ENCODE results near the gene FSCN2. TPM values are rescaled to one million over a fixed set of nuclear protein-coding genes. Genes with fewer than 3 reads are reported as not detected.

The FSCN2 gene
- total RNA-seq, 1 donor from 2014 or later, result 5.6 TPM

GRCh38 chr17:81492202-81492601 is 36.0 kb upstream of the FSCN2 start:
- H3K4me3 Mint-ChIP-seq (ENCODE audit: unreplicated experiment), result no peak overlapping the region
- Histone ChIP-seq H2AFZ (ENCODE audit: low read depth, low read length) (no peak overlapping the region), H3K36me3 (ENCODE audit: insufficient read depth, low read length) (no peaks in the 10 kb centered on the region), H3K9ac (ENCODE audit: low read length) (no peak overlapping the region), H3K4me1 (ENCODE audit: insufficient read depth, low read length) (peaks cover 3% of the 10 kb centered on the region), H3K9me3 (ENCODE audit: insufficient read depth, low read depth, low read length) (no peaks in the 10 kb centered on the region), H4K20me1 (ENCODE audit: insufficient read depth, low read length) (no peaks in the 10 kb centered on the region), H3K79me2 (ENCODE audit: insufficient read depth, low read length) (no peaks in the 10 kb centered on the region), H3K27ac (ENCODE audit: low read depth, low read length) (no peak overlapping the region), H3K27me3 (ENCODE audit: insufficient read depth, low read length) (peaks cover 16% of the 10 kb centered on the region), H3K4me3 (ENCODE audit: insufficient read depth, low read depth, low read length) (no peak overlapping the region), H3K4me2 (ENCODE audit: low read length) (no peak overlapping the region)
- peaks cover 5% of the 10 kb centered on the region for H3K4me1 Mint-ChIP-seq (ENCODE audit: low read depth, unreplicated experiment)
- FAIRE-seq, result no peak
- DNase-seq (ENCODE audit: low read depth), result no peak
- H3K36me3 Mint-ChIP-seq (ENCODE audit: low read depth, unreplicated experiment), result no peaks in the 10 kb centered on the region
- peaks cover 45% of the 10 kb centered on the region for H3K27me3 Mint-ChIP-seq (ENCODE audit: low read depth, unreplicated experiment)
- H3K27ac Mint-ChIP-seq (ENCODE audit: unreplicated experiment), result no peak overlapping the region
- no peaks in the 10 kb centered on the region for H3K9me3 Mint-ChIP-seq (ENCODE audit: unreplicated experiment)
- TF ChIP-seq EZH2 (IDR thresholded peaks at IDR 0.05; ENCODE audit: insufficient read depth, low read length), result no peak
- TF ChIP-seq, protein P1, sequence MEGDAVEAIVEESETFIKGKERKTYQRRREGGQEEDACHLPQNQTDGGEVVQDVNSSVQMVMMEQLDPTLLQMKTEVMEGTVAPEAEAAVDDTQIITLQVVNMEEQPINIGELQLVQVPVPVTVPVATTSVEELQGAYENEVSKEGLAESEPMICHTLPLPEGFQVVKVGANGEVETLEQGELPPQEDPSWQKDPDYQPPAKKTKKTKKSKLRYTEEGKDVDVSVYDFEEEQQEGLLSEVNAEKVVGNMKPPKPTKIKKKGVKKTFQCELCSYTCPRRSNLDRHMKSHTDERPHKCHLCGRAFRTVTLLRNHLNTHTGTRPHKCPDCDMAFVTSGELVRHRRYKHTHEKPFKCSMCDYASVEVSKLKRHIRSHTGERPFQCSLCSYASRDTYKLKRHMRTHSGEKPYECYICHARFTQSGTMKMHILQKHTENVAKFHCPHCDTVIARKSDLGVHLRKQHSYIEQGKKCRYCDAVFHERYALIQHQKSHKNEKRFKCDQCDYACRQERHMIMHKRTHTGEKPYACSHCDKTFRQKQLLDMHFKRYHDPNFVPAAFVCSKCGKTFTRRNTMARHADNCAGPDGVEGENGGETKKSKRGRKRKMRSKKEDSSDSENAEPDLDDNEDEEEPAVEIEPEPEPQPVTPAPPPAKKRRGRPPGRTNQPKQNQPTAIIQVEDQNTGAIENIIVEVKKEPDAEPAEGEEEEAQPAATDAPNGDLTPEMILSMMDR (IDR thresholded peaks at IDR 0.05; ENCODE audit: insufficient read depth, low read depth, low read length), result no peak

DNA sequence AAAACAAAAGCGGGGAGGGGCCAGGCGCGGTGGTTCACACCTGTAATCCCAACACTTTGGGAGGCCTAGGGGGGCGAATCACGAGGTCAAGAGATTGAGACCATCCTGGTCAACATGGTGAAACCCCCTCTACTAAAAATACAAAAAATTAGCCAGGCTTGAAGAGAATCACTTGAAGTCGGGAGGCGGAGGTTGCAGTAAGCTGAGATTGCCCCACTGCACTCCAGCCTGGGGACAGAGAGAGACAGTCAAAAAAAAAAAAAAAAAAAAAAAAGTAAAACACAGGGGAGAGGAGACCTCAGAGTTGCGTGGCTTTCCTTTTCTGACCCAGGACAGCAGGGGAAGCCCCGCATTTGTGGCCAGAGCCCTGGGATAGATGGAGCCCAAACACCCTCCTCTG is 35.5 kb upstream of the FSCN2 start:
- H3K4me3 Mint-ChIP-seq (ENCODE audit: unreplicated experiment), result no peak overlapping the region
- Histone ChIP-seq H3K4me2 (ENCODE audit: low read length) (no peak overlapping the region), H3K9ac (ENCODE audit: low read length) (no peak overlapping the region), H2AFZ (ENCODE audit: low read depth, low read length) (no peak overlapping the region), H3K79me2 (ENCODE audit: insufficient read depth, low read length) (no peaks in the 10 kb centered on the region), H3K27me3 (ENCODE audit: insufficient read depth, low read length) (peaks cover 16% of the 10 kb centered on the region), H3K9me3 (ENCODE audit: insufficient read depth, low read depth, low read length) (no peaks in the 10 kb centered on the region), H3K4me3 (ENCODE audit: insufficient read depth, low read depth, low read length) (no peak overlapping the region), H3K27ac (ENCODE audit: low read depth, low read length) (no peak overlapping the region), H3K4me1 (ENCODE audit: insufficient read depth, low read length) (peaks cover under 1% of the 10 kb centered on the region), H3K36me3 (ENCODE audit: insufficient read depth, low read length) (no peaks in the 10 kb centered on the region), H4K20me1 (ENCODE audit: insufficient read depth, low read length) (no peaks in the 10 kb centered on the region)
- H3K27me3 Mint-ChIP-seq (ENCODE audit: low read depth, unreplicated experiment), result peaks cover 44% of the 10 kb centered on the region
- TF ChIP-seq EZH2 (IDR thresholded peaks at IDR 0.05; ENCODE audit: insufficient read depth, low read length), result no peak
- TF ChIP-seq, protein P1 (IDR thresholded peaks at IDR 0.05; ENCODE audit: insufficient read depth, low read depth, low read length), result no peak
- FAIRE-seq (no peak), DNase-seq (ENCODE audit: low read depth) (no peak)
- no peak overlapping the region for H3K27ac Mint-ChIP-seq (ENCODE audit: unreplicated experiment)
- H3K36me3 Mint-ChIP-seq (ENCODE audit: low read depth, unreplicated experiment), result no peaks in the 10 kb centered on the region
- H3K4me1 Mint-ChIP-seq (ENCODE audit: low read depth, unreplicated experiment), result peaks cover 5% of the 10 kb centered on the region
- no peaks in the 10 kb centered on the region for H3K9me3 Mint-ChIP-seq (ENCODE audit: unreplicated experiment)

DNA sequence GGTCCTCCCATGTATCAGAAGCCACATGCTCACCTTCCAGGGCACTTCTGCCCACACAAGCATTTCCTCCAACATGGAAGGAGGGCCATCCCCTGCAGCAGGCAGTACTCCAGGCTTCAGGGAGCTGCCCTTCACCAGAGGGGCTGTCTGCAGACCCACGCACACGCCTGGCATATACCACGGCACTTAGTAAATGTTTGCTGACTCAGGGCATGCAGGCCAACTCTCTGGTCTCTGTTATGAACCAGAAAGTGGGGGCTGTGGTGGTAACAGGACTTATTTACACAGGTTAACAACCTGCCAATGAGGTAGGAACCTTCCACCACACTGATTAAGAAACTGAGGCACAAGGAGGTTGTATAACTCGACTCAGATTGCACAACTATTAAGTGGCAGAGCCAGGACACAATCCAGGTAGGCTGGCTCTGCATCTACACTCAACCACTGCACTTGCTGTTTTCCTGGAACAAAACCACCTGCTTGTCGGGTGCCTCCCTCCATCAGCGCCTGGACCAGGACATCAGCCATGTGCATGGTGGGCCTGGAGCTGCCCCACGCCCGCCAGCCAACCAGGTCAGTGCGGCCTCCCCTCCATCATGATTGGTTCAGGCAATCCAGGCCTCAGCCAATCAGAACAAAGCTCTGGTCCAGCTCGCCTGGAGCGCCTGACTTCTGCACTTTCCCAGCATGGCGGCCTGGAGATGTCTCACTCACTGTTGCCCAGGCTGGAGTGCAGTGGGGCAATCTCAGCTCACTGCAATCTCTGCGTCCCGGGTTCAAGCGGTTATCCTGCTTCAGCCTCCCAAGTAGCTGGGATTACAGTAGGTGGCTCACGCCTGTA is 34.8 kb upstream of the FSCN2 start:
- Histone ChIP-seq H3K4me2 (ENCODE audit: low read length) (no peak overlapping the region), H3K4me3 (ENCODE audit: insufficient read depth, low read depth, low read length) (no peak overlapping the region), H3K27me3 (ENCODE audit: insufficient read depth, low read length) (peaks cover 16% of the 10 kb centered on the region), H3K79me2 (ENCODE audit: insufficient read depth, low read length) (no peaks in the 10 kb centered on the region), H4K20me1 (ENCODE audit: insufficient read depth, low read length) (no peaks in the 10 kb centered on the region), H2AFZ (ENCODE audit: low read depth, low read length) (no peak overlapping the region), H3K27ac (ENCODE audit: low read depth, low read length) (no peak overlapping the region), H3K9ac (ENCODE audit: low read length) (no peak overlapping the region), H3K4me1 (ENCODE audit: insufficient read depth, low read length) (no peaks in the 10 kb centered on the region), H3K36me3 (ENCODE audit: insufficient read depth, low read length) (no peaks in the 10 kb centered on the region), H3K9me3 (ENCODE audit: insufficient read depth, low read depth, low read length) (no peaks in the 10 kb centered on the region)
- FAIRE-seq (no peak), DNase-seq (ENCODE audit: low read depth) (no peak)
- no peak overlapping the region for H3K27ac Mint-ChIP-seq (ENCODE audit: unreplicated experiment)
- peaks cover 44% of the 10 kb centered on the region for H3K27me3 Mint-ChIP-seq (ENCODE audit: low read depth, unreplicated experiment)
- H3K4me1 Mint-ChIP-seq (ENCODE audit: low read depth, unreplicated experiment), result peaks cover 5% of the 10 kb centered on the region
- TF ChIP-seq, protein P1 (IDR thresholded peaks at IDR 0.05; ENCODE audit: insufficient read depth, low read depth, low read length), result no peak
- TF ChIP-seq EZH2 (IDR thresholded peaks at IDR 0.05; ENCODE audit: insufficient read depth, low read length), result no peak
- no peak overlapping the region for H3K4me3 Mint-ChIP-seq (ENCODE audit: unreplicated experiment)
- no peaks in the 10 kb centered on the region for H3K36me3 Mint-ChIP-seq (ENCODE audit: low read depth, unreplicated experiment)
- no peaks in the 10 kb centered on the region for H3K9me3 Mint-ChIP-seq (ENCODE audit: unreplicated experiment)

Data from astrocyte (in vitro differentiated cells and primary cell).